NK-92 (cell line): ENCODE measurements around the gene ZWILCH.

Source experiments
- DNase-seq: peaks from one replicate; lab custom pipeline; 2025; ENCODE audit not compliant: unreplicated experiment; lab: John Stamatoyannopoulos, UW

Gene ZWILCH

DNA sequence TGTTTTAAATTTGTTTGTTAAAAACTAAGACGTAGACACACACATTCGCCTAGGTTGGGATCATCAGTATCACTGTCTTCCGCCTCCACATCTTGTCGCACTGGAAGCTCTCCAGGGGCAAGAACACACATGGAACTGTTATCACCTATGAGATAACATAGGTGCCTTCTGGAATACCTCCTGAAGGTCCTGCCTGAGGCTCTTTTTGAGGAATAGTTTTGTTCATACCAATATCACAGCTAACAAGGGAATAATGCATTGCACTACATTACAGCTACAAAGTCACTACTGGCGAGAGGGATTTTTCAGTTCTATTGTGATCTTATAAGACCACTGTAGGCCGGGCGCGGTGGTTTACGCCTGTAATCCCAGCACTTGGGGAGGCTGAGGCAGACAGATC is 29.9 kb downstream of the ZWILCH start:
- no peak for DNase-seq

DNA sequence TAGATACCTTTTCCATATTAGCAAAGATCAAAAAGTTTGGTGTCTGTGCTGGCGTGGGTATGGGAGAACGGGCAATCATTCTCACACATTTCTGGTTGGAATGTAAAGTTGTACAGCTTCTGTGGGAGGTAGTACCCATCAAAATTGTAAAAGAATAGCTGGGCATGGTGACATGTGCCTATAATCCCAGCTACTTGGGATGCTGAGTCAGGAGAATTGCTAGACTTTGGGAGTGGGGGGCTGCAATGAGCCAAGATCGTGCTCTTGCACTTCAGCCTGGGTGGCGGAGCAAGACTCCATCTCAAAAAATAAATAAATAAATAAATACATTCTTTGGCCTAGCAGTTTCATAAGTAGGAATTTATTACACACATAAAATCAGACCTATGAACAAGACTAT is 37.8 kb downstream of the ZWILCH start:
- no peak for DNase-seq

DNA sequence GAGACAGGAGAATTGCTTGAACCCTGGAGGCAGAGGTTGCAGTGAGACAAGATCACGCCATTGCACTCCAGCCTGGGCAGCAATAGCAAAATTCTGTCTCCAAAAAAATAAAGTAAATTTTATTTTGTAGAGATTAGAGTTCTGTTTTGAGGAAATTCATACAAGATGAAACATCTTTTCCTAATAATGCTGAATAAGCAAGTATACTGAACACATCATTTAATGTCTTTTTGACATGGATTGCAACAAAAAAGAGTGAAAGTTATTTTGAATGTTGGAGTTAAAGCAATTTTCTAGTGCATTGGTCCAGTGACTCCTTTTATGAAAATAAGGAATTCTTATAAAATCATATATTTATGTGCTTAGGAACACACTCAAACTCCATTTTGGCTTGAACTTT is 40.1 kb downstream of the ZWILCH start:
- DNase-seq: no peak

DNA sequence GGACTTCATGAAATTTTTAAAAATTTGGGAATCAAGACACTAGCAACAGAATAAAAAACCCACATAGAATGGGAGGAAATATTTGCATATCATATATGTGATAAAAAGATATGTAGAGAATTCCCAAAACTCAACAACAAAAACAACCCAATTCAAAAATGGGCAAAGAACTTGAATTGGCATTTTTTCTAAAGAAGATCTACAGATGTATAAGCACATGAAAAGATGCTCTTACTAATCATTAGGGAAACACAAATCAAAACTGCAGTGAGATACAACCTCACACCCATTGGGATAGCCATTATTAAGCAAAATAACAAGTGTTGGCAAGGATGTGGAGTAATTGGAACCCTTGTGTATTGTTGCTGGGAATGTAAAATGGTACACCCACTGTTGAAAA is 50.6 kb downstream of the ZWILCH start:
- DNase-seq: no peak

DNA sequence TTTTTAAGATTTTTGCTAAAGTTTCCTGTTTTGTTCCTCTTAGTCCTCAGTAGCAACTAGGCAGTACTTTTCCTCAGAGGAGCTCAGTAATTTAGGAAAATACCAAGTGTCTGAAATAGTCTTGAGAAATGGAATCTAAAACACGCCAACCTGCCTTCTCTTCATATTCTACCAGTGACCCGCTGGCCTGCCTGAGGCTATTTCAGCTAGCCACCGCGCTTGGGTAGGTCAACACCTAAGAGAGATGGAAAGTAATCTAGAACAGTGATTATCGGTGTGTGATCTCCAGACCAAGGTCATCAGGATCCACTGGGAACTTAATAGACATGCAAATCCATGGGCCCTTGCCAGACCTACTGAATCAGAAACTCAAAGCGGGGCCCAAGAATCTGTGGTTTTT is 53.1 kb downstream of the ZWILCH start:
- no peak for DNase-seq

DNA sequence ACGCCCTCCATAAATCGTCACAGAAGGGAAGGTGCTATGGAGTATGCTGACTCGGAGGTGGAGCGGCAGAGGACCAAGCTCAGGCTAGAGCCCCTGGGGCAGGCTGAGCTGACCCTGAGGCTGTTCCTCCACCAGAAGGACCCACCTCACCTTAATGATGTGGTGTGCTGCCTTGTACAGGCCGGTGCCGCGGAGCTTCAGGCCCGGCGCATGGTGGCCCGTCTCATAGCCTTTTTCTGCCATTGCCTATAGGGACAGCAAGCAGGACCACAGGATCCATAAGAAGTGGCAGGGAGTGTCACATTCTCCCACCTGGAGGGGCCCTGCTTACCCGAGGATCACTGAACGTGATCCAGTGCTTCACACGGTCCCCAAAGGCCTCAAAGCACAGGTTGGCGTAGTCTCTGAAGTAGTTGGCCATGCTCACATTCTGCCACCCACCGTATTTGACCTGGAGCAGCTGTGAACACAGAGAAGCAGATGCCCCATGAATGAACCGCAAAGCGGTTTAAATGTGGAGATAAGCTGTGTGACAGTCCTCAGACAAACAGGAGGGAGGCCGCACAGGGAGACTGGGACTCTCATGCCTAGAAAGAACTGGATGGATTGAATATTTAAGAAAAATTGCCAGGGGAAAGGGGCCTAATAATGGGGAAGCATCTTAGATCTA is 55.9 kb downstream of the ZWILCH start:
- no peak for DNase-seq

DNA sequence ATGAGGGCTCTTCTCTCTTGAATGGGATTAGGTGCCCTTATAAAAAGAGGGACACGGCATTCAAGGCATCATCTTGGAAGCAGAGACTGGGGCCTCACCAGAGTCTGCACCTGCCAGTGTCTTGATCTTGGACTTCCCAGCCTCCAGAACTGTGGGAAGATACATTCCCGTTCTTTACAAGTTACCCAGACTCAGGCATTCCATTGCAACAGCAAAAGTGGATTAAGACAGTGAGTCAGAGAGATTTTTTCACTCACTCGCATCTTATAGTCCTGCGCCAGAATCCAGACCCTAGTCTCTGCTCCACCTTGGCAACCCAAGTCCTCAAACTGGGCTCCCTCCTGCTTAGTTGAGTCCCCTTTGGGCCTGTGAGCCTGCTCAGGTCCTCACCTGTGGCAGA is 58.0 kb downstream of the ZWILCH start:
- DNase-seq: no peak

DNA sequence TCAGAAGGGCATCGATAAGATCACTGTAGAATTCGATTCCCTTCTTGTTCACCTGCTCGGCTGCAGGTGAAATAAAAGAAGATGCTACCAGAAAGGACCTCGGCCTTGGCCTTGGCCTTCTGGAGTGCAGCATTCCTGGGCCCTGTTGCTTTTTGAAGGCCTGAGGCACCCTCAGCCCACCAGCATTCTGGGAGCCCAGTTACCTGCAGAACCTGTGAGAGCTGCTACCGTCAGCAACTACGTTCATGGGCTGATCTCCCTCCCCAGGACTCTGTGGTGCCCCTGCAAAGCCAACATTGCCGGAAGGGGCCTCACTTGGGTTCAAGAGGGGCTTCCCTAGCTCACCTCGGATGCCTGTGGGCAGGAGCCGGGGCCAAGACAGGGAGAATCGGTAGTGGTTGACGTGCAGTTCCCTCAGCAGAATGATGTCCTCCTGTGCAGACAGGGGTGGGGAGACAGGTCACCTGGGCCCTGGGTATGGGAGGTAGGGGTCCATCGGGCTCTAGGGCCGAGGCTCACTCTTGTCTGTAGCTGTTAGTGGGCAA is 58.5 kb downstream of the ZWILCH start:
- no peak for DNase-seq

DNA sequence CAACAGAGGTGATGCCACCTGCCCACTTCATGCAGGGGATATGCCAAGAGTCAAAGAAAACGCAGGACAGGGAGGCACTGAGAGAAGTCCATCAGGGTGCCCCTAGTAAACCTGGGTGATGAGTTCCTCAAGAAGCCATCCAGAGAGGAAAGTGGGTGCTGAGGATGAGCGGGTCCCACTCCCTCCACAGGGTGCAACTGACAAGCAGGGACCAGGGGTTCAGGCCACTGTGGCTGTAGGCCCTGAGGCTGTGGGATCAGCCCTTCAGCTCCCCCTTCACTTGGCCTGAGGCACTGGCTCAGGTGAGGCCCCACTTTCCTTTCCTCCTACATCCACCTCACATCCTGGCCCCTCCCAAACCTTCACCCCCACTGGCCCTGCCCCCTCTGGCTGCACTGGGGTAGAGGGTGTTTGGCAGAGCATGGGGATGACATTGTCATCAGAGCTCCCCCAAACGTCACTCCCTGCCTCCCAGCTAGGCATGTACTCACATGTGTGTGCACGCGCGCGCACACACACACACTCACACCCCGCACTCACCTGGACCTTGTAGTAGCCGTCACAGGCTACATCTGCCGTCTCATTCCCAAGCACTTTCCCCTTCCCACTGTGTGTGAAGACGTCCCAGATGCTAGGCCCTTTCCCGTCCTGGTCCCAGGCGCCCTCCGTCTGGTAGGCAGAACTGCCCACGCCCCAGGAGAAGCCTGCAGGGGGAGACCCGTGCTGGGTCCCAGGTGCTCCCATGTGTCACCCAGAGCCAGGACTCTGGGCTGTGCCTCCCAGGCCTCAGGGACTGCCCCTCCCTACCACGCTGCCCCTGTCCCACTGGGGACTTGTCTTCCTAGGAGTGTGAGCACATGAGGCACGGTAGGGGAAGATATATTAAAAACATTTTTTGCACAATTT is 59.3 kb downstream of the ZWILCH start:
- no peak for DNase-seq

DNA sequence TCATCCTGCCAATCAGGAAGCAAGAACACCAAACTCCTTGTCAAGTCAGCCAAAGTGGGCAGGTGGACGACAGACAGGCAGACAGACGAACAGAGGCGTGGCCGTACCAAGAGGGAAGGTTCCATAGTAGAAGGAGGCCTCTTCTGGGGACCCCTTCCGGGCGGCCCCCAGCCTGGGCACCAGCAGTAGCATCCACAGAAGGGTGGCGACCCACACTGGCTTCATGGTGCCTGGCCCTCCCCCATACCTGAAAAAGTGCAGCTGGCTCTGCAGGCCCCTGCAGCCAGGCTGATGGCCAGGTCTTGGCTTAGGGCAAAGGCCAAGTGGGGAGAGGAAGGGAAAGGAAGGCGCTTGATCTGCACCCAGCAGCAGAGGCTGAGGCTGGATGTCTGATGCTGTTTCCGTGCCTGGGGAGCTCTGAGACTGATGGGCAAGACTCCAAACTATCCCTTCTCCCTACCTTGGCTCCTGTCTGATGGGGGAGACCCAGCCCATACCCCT is 60.1 kb downstream of the ZWILCH start:
- DNase-seq: no peak

DNA sequence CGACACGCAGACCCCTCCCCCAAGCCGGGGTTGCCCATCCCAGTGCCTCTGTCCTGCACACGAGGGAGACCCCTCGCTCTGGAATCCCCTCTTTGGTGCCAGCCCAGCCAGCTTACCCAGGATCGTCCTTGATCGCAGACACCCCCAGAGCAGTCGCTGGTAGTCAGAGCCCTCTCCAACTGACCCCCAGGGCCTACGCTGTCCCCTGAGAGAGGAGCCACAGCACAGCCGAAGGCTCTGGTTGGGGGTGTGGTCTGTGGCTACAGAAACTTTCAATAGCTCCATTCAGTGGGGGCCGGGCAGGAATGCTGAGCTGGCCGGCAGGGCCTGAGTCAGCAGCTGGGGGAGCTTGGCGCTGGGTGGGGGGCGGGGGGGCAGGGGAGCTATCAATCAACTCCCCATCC is 60.6 kb downstream of the ZWILCH start, which contains the start of gene LCTL:
TSS of gene LCTL (minus strand) at position 258 of the 404 bp plus-strand sequence. CDS start 633 bp downstream, outside the sequence.
- DNase-seq: no peak

DNA sequence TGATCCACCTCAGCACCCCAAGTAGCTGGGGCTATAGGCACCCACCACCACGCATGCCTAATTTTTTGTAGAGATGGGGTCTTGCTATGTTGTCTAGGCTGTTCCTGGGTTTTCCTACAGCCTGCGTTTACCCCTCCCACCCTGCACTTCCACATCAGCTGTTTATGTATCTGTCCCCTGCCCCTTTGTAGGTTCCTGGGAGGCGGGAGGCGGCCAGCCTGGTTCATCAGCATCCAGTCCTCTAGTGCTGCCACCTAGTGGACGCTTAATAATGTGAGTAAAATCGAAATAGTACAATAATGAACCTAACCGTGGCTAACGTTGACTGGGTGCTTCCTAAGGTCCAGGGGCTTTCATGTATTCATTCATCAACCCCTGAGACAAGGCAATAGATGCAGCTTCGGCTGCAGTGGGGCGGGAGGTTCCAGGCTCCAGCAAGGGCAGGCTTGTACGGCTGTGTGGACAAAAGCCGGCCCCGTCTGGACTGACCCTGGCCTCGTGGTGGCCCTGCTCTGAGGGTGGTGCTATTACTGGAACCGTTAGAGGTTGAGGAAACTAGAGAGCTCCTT is 61.9 kb downstream of the ZWILCH start:
- no peak for DNase-seq

DNA sequence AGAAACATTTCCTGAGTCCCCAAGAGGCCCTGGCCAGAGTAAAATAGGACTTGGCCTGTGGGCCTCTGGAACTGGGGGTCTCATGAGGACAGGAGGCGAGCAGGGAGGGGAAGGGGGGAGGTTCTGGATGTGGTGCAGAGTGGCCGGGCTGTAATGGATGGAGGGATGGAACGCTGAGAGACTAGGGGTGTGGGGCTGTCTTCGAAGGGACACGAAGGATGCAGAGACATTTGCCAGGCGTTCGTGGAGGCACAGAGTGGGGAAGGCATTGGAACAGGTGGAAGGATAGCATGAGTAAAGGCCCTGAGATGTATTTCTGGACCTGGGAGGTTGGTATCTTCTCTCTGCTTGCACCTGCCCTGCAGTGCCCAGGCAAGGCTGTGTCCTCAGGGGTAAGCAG is 62.8 kb downstream of the ZWILCH start:
- DNase-seq: no peak

DNA sequence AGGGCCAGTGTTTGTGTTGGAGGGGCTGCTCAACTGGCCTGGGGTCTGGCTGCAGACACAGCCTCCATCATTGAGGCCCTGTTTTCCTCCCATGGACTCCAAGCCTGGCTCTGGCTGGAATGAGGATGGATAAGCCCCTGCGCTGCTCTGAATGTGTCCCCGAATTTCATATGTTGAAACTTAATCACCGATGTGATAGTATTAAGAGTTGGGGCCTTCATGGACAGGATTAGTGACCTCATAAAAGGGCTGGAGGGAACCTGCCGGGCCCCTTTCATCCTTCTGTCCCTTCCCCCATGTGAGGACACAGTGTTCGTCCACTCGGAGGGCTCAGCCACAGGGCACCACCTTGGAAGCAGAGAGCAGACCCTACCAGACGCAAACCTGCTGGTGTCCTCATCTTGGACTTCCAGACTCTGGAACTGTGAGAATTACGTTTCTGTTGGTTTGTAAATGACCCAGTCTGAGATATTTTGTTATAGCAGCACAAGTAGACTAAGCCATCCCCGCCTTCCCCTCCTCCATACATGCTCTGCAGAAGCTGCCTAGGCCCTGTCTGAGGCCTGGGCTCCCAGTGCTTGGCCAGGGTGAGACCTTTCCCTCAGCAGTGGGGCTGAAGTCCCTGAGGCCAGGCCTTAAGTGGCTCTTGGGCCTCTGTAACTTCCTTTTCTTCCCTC is 64.5 kb downstream of the ZWILCH start:
- DNase-seq: no peak

DNA sequence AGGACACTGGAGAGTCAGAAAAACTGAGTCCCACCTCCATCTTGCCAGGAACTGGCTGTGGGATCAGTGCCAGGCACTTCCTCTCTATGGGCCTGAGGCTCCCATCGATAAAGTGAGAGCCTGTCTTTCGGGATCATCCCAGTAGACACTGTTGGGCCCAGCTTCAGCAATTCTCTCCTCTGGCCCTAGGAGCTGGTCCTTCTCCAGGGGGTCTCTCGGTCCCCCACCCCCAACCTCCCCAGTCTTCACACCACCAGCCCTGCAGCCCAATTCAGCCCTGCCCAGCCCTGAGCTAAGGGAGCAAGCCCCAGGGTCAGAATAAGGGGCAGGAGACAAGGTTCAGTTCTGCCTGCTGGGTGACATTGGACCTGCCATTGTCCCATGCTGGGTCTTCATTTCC is 65.2 kb downstream of the ZWILCH start:
- no peak for DNase-seq

DNA sequence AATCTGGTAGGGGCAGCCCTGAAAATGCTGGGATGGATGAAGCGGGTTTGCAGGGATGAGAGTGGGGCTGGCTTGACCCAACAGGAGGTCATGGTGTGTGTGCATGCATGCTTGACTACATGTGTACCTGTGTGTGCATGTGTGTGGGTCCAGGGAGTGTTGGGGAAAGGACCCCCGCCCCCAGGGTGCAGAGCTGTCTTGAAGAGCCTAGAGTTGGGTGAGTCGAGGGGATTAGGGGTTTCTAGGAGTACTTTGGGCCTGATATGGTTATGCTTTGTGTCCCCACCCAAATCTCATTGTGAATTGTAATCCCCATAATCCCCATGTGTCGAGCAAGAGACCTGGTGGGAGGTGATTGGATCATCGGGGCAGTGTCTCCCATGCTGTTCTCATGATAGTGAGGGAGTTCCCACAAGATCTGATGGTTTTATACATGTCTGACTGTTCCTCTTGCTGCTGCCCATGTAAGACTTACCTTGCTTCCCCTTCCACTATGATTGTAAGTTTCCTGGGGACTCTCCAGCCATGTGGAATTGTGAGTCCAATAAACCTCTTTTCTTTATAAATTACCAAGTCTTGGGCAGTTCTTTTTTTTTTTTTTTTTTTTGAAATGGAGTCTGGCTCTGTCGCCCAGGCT is 65.8 kb downstream of the ZWILCH start:
- DNase-seq: no peak

DNA sequence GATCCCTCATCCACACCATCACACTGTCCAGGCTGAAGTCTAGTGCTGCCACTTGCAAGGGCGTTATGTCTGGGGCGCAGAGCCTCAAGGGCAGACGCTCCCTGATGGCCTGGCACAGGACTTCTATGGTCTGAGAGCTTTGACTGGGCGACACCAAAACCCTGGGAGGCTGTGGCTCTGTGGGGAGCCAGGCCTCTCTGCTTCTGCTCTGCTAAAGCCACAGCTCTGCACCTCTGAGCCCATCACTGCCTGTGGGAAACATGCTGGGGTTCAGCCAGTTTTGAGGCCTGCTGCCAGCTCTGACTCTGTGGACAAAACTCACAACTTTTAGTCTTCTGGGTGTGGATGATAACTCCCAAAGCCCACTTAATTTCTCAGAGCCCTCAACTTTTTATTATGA is 67.0 kb downstream of the ZWILCH start:
- DNase-seq: no peak

DNA sequence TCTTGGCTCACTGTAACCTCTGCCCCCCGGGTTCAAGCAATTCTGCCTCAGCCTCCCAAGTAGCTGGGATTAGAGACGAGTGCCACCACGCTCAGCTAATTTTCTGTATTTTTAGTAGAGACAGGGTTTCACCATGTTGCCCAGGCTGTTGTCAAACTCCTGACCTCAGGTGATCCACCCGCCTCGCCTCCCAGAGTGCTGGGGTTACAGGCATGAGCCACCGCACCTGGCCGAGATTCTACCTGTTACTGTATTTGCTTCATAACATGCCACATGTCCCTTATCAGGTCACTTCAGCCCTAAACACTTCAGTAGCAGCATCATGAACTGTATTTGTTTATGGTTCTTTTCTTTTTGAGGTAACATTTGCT is 68.2 kb downstream of the ZWILCH start:
- no peak for DNase-seq

DNA sequence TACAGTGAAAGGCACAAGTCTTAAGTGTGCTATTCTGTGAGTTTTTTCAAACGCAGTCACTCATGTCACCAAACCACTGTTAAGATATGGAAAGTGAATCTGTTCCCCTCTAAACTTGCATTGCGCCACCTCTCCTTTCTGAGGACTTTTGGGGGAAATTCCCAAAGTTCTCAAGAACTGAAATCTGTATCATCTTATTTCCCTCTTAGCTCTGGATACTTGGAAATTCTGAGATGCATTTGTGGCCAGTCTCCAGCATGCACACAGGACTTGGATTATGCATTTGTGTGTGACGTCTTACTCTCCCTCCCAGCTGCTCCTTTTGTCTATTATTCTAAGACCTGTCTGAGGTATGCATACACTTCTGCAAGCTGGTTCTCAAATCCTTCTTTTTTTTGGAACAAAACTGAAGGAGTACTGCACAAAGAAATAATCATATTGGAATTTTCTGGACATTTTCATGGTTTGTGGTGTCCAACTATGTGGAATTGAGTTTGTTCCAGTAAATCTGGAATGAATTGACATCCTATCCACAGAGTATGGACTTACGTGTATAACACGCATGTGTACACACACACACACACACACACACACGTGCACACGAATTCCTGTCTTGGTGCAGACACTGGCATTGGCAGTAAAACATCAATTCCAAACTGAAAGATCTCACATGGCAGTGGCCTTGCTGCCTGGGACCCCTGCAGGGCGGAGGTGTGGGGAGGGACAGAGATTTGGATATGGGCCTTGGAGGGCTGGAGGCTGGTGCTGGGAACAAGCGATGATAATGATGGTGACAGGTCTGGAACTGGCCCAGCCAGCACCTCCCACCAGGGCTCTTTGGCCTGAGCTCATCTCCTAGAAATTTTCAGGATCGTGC is 68.8 kb downstream of the ZWILCH start:
- no peak for DNase-seq

DNA sequence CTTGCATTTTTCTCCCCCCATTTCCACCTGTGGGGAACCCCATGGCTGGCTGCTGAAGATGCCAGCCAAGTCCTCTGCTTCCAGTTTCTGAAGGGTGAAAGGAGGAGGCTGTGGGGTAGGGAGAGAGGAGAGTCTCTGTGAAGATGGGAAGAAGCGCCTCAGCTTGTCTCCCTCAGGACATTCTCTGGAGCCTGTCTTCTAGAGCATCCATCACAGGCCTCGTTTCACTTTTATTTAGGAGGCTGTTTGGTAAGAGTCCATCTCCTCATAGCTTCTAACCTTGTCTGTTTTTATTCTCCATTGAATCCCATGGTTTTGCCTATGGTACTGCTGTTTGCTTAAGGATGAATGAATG is 69.4 kb downstream of the ZWILCH start:
- DNase-seq: no peak
